T-helper 2 cell (primary cell): ENCODE data around the gene IFNA13.
"Not testable (repeated sequence)": the region's sequence is repeated elsewhere in the genome, so short reads cannot be mapped to it uniquely, and the experiment has no call there.

ENCODE experiments used
- DNase-seq, 5 experiments: peaks; one replicate each; pipeline versions ENCODE4 v3.0.0 to v3.0.0-alpha.2; 2012 to 2022
- total RNA-seq, 2 donors: gene quantifications; one replicate each; lab custom pipeline; 2026; lab: John Stamatoyannopoulos, UW

Gene IFNA13
- 0 reads per million in 2 donors for total RNA-seq

DNA sequence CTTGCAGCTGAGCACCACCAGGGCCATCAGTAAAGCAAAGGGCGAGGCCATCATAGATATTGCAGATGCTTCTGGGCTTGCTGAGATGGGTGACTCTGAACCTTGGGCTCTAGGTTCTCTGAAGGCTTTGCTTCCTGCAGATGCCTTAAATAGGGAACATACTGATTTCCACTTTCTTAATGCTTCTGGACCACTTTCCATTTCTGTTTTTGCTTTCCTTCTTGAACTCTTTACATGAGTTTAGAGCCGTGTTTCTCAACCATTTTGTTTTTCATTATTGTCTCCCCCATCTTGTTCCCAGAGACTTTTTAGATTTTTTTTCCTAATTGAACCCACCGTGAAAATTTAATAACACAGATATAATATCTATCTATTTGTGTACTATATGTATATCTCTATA is at the start of gene IFNA13:
IFNA13 (minus strand) TSS at position 101 of the 400 bp plus-strand sequence; CDS start at position 54, 47 bp downstream.
- DNase-seq: no peak

DNA sequence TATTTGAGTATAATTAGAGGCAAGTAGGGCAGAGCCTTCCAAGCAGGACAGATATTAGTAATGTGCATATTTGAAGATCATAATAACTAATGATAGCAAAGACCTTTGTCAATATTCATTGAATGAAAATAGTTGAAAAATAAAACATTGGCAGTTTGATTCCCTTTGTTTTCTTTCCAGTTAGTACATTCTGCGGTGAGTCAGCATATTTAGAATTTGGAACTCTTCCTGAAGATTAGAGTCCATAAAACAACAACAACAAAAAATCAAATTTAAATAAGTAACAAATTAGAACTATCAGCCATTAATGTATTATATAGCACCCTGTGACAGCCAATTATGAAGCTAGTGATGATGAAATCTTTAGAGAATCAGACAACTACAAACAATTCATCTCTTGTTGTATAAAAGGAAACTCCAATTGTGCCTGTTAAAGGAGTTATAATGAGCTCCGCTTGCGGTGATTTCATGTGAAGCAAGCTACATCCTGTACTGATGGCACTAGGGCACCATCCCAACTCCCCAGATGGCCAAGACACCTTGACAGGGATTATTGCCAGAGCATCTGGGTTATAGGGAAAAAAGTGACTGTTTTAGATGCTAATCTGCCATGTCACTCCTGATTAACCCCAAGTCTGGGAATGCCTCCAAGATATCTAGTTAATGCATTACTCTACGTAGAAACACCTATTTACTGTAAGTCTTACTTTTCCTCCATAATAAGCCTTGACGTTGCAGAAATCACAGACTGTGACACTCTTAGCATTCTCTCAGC is 47.8 kb upstream of the IFNA13 start:
- DNase-seq: no peak

DNA sequence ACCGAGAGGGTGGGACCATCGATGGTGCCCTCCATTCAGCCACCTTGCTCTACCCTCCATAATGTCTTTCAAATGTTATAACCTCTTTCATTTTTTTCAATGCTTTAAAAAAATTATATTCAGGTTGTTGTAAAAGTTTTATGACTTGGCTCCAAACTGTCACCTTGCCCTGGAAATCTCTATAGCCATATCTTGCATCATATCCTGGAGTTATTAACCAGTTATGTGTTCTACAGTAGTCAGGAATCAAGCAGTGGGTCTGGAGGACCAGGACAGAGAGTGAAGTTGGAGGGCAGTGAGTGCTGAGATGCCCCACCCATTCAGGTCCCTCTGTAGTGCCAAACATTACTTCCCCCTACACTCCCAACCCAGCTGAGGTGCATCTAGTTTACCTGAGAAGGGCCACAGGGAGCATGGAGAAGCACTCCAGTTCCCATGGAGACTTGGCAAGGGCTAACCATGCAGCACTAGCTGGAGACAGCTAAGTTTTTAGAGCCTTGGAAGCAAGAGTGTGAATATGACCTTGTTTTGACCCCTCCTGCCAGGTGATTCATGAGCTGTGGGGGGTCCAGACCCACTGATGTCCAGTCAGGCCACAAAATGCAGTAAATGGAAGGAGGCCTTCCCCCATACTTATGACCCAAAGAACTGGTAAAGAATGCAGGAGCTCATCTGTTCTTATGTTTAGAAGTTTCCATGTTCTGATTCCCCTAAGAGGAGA is 46.5 kb upstream of the IFNA13 start:
- no peak for DNase-seq

DNA sequence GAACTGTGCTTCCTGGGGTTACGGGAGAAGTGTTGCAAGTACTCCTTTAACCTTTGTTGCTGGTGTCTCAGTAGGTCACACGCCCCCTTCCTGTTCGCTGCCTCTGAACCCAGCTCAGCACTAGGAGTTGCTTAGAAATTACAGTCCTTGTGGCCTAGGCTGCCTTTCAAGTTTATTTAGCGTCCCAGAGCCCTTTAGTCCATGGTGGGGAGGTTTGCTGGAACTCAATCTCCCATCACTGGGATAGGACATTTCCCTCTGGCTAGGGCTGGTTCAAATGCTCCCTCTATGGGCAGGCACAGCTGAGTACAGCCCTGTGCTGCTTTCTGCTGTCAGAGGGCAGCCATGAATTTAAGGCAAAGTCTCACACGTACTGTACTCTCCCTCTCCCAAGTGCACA is 45.8 kb upstream of the IFNA13 start:
- peak in 1 of 5 experiments; percentile 9 for DNase-seq

DNA sequence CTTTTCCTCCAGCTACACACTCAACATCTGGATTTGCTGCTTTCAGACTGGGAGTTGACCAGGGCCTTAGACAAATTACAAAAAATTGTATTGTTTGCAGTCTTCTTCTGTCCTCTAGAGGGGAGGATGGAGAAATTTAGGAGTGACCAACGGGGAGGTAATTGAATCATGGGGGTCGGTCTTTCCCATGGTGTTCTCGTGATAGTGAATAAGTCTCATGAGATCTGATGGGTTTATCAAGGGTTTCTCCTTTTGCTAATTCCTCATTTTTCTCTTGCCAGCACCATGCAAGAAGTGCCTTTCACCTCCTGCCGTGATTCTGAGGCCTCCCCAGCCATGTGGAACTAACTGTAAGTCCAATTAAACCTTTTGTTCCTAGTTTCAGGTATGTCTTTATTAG is 45.3 kb upstream of the IFNA13 start:
- no peak for DNase-seq

DNA sequence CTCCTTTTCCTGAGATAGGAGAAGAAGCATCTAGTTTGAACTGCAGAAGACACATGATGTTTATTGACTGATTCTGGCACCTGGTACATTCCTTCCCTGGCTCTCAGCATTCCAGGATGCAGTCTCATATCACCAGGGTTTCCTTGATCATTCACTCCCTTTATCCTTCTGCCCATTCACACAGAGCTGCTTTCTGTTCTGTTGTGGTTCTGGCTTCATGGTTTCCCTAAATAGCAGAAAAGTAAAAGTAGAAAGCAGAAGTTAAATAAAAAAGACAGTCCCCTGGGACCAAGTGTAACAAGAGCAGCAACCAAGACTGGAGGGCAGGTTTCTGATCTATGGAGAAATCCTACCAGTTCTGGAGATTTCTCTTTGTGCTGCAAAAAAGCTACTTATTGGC is 44.2 kb upstream of the IFNA13 start:
- no peak for DNase-seq

DNA sequence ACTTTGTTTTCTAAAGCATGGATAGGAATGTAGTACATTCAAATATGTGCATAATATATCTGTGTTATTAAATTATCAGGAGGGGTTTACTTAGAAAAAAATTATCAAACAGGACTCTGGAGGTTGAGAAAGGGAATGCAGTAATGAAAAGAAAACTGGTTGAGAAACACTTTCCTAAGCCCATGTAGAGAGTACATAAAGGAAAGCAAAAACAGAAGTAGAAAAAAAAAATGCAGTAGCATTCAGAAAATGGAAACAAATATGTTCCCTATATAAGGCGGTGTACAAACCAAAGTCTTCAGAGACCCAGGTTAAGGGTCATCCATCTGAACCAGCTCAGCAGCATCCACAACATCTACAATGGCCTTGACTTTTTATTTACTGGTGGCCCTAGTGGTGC is 41.0 kb upstream of the IFNA13 start, which contains the start of gene IFNA8:
IFNA8 (plus strand) TSS at position 301 of the 400 bp plus-strand sequence; CDS start at position 361, 60 bp downstream.
- DNase-seq: no peak

DNA sequence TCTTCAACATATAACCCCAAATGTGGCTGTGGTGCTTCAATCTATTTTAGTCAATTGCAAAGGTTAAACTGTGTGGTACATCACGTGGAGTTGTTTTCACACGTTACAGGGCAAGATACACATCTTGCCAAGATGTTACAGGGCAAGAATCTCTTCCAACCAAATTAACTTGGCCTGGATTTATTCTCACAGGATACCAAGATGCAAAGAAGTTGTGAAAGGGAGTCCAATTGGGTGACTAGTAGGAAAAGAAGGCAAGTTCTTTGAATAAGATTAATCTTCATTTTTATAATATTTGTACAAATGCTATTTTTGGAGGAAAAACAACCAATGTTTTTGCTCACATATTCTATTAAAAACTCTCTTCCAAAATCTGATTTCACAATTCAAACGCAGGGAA is 36.3 kb upstream of the IFNA13 start:
- DNase-seq: no peak

DNA sequence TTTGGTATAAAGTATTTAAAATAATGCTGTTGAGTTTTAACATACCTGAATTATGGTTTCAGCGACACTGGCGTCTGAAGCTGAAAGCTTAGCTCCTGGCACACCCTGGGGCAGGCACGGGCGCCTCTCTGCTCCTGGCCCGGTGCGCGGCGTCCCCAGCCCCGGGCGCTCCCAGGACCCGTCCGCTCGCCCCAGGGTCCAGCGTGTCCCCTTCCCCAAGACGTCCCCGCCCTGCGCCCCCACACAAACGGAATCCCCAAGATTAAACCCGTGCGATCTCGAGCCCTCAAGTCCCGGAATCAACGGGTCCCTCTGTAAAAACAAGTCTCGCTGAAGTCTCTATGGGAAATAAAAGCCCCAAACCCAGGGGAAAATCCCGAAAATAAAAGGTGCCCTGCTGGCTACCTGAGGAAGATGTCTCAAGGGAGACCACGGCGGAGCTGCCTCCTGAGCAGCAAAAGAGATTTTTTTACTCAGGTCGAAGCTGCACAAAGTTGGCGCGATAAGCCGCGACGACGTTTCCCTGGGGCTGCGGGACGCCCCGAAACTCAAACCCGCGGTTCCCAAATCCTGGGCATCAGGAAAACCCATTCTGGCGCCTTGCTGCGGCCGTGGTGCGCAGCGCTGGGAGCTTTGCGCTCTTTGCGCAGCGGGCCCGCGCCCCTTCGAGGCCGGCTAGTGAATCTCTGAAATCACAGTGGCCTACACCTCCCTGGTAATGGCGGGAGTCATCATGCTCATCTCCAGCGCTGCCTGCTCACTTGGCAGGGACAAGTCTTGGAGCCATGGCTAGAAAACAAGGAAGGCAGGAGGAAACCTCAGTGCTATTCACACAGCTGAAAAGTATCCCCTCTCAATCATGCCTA is 34.8 kb upstream of the IFNA13 start:
- DNase-seq: peak in 1 of 5 experiments; percentile 16

DNA sequence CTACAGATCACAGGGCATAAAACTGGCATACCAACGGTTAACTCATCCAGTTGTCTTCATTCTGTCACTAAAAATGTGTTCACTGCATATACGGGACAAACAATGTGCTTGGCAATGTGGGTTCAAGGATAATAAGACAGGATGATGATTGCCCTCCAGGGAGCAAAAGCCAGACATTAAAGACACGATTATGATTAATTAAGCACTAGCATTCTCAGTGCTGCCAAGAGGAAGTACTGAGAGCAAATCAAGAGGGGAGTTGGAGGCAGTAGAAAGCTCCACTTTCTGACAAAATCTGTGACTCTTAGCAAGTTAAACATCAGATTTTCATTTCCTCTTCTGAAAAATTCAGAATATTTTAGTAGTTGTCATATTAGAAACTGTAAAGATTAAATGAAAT is 32.1 kb upstream of the IFNA13 start:
- no peak for DNase-seq

DNA sequence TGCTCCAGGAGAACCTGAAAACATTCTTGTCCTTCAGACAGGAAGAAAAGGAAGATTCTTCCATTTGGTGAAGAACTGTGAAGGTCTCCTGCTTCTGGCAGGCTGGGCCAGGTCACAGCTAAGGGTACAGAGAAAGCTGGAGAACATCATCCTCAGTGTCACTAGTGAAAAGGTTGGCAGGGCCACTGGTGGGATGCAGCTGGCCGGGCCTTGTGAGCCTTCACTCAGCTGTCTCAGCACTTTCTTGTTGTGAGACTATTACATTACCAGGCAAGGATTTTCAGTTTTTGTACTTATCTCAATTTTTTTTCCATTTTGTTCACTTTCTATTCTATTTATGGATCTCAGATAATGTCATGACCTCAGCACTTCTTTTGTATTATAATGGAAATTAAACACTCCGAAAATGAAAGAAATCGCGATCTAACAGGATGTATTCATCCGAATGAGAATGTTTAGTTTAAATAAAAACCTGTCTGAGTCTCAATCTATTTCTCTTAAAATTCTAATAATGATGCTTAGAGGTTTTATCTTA is 31.2 kb upstream of the IFNA13 start:
- no peak for DNase-seq

DNA sequence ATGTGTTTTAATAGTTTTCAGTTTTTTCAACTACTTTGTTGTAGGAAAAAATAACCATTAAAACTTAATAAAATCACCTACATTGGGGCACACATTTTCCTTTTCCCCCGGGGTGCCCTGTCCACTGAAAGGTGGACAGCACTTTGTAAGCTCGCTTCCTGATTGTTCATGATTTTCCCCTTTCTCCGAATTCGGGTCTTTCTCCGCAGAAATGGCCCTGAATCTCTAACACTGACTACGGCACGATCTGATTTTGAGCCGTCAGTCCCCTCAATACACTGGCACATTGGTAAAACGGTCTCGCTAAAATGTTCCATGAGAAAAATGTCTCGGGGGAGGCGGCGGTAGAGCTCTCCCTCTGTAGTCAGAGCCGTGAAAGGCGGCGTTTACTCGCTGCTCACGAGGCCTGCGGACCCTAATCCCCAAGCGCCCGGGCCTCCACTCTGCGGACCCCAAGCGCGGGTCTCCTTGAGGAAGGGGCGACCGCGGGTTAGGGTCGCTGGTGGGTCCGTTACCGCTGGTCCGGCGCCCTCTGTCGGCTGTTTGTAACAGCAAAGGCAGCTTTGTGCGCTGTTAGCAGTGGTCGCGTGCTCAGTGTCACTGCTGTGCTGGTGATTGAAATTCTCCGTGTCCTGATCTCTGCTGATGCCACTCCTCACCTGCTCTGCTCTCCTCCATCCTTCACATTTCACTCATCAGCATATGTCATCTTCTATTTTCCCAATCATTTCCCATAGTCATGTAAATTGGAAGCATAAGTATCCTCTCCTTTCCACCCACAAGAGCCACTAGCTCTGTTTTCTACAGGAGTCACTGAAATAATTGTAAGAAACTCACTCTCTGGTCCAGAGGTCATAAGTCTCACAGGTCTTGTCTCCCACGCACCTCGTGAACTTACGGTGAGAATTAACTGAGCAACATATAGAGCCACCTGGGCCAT is 28.2 kb upstream of the IFNA13 start:
- DNase-seq: peak; percentile 20 to 55 (median 38)

DNA sequence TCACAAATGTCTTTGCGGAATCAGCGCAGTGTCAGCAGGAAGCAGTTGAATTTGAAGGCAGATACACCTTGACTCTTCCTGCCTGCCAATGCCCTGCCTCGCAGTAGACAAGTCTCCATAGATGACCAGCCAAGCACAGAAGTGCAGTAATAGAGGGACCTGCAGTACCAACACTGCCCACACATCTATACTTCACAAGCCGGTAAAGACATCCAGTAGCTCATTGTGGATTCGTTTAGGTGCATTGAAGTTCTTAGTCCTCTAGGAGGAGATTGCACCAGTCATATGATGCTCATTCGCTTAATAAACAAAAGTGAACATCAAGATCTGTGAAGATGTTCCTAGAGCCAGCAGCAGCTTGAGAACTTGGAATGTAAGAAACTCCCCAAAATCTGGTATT is 24.4 kb upstream of the IFNA13 start:
- peak in 1 of 5 experiments; percentile 49 for DNase-seq

DNA sequence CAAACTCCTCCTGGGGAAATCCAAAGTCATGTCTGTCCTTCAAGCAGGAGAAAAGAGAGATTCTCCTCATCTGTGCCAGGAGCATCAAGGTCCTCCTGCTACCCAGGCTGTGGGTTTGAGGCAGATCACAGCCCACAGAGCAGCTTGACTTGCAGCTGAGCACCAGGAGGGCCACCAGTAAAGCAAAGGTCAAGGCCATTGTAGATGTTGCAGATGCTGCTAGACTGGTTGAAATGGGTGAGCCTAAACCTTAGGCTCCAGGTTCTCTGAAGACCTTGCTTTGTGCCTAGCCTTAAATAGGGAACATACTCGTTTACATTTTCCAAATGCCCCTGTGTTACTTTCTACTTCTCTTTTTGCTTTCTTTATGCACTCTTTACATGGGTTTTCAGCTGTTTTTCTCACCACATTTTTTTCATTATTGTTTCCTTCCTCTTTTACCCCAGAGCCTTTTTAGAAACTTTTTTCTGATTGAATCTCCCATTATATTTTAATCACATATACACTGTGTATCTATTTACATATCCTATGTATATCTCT is 17.3 kb upstream of the IFNA13 start, which contains the start of gene IFNA2:
IFNA2 (minus strand) TSS at position 268 of the 540 bp plus-strand sequence; CDS start at position 199, 69 bp downstream.
- DNase-seq: no peak

DNA sequence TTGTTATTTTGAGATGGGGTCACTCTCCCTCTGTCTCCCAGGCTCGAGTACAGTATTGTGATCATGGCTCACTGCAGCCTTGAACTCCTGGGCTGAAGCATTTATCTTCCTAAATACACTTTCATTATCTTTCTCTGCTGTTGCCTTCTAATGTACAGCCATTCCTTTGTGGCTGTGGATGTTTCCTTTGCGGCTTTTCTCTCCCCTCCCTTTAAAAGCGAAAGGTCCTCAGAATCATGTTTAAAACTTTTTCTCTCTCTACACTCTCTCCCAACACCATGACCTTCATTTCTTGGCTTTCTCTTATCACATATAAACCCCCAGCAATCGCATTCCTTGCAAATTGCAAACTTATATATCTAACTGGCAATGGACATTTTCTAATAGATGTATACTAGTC is 15.8 kb upstream of the IFNA13 start:
- DNase-seq: no peak

DNA sequence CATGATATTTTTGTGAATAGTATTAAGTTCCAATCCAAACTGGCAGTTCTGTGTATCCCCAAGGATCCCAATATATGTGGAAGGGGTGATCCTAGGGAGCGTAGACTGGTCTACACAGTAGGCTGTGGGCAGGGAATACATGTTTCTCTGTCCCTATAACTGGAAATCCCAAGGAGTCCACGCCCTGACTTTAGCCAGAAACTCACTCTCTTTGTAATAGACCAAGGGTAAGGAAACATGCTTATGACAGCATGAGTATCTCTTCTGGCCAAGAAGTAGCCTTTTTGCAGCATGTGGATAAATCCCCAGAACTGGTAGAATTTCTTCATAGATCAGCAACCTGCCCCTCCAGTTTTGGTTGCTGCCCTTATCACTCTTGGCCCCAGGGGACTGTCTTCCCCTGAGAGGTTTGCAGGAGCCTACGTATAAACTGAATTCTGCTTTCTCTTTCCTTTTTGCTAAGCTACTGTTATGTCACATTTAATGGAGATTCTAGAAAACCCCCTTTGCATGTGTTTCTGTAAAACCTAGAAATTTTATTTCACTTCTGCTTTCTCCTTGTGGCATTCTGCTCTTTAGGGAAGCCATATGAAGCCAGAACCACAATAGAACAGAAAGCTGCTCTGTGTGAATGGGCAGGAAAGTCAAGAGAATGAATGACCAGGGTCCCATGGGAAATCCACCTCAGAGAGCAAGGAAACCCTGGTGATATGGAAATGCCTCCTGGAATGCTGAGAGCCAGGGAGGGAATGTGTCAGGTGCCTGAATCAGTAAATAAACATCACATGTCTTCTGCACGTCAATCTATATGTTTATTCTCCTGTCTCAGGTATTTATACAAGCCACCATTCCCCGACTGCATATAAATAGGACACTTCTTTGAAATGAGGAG is 13.8 kb upstream of the IFNA13 start:
- peak in 1 of 5 experiments; percentile 36 for DNase-seq

DNA sequence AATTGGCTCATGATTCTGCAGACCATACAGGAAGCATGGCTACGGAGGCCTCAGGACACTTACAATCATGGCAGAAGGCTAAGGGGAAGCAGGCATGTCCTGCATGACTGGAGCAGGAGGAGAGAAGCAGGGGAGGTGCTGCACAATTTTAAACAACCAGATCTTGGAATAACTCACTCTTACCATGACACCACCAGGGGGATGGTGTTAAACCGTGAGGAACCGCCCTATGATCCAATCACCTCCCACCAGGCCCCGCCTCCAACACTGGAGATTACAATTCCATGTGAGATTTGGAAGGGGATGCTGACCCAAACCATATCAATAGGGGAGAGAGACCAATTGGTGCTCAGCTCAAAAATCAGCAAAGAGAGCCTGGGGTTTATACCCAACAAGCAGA is 3.6 kb upstream of the IFNA13 start:
- not testable (repeated sequence) for DNase-seq

DNA sequence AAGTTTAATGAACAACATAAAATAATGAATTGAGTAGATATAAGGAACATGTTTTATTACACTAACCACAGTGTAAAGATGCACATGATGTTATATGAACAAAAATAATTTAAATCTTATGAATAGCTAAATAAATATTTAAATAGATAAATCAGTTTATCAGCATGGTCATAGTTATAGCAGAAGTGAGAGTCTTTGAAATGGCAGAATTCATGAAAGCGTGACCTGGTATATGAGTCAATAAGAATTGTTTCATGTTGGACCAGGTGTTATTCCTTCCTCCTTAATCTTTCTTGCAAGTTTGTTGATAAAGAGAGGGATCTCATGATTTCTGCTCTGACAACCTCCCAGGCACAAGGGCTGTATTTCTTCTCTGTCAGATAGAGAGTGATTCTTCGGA is 688 bp downstream of the IFNA13 start:
- DNase-seq: not testable (repeated sequence)

DNA sequence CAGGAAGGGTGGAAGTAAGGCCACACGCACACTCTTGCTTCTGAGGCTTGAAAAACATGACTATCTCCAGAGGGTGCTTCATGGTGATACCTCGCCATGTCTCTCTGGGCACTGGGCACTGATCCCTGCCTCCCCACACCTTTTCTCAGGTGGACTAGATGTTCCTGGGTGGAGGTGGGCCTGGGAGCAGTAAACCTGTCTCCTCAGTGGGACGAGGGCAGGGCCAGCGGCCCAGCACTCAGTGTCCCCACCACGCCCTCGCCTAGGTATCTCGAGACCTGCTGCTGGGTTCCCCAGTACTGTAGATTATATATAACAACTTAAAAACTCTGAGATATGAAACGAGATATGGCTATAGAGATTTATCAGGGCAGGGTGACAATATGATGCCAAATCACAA is 5.6 kb downstream of the IFNA13 start:
- DNase-seq: no peak
